ENCODE measurements around the gene CCDC91.
"Not testable (repeated sequence)": the region's sequence is repeated elsewhere in the genome, so short reads cannot be mapped to it uniquely, and the experiment has no call there.

CCDC91 gene

DNA sequence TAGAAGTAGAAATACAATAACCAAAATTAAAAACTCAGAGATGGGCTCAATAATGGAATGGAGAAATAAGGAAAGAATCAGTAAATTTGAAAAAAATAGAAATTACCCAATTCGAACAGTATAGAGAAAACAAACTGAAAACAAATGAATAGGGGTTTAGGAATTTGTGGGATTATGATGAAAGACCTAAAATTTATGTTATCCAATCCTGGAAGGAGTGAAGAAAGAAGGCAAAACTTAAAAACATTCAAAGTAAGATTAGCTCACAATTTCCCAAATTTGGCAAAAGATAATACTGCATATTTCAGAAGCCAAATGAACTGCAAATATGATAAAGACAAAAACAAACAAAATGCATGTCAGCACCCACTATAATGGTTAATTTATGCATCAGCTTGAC is 177.1 kb downstream of the CCDC91 start:
- no peak for DNase-seq (ENCODE audit: low read depth)

DNA sequence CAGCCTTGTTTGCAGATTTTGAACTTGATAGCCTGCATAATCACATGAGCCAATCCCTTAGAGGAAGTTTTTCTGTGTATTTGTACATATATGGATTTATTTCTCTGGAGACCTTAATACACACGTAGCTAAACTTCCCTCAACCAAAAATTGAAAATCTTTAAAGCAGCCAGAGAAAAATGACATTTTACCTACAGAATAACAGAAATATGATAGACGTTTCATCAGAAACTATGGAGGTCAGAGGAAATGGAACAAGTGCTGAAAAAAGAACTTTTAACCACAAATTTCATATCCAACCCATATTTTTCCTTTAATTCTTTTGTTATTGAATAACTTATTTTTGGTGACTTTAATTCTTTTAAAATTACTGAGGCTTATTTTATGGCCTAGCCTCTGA is 177.7 kb downstream of the CCDC91 start:
- no peak for DNase-seq (ENCODE audit: low read depth)

DNA sequence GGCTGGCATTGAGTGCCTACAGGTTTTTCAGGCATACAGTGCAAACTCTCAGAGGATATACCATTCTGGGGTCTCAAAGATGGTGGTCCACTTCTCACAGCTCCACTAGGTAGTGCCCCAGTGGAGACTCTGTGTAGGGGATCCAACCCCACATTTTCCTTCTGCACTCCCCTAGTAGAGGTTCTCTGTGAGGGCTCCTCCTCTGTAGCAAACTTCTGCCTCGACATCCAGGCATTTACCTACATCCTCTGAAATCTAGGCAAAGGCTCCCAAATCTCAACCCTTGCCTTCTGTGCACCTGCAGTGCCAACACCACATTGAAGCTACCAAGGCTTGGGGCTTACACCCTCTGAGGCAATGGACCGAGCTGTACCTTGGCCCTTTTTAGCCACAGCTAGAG is 179.2 kb downstream of the CCDC91 start:
- DNase-seq (ENCODE audit: low read depth) = no peak

- DNase-seq (ENCODE audit: low read depth) = peak; percentile 73
Measured at GRCh38 chr12:28374556-28374955, 184.3 kb downstream of the CCDC91 start.

DNA sequence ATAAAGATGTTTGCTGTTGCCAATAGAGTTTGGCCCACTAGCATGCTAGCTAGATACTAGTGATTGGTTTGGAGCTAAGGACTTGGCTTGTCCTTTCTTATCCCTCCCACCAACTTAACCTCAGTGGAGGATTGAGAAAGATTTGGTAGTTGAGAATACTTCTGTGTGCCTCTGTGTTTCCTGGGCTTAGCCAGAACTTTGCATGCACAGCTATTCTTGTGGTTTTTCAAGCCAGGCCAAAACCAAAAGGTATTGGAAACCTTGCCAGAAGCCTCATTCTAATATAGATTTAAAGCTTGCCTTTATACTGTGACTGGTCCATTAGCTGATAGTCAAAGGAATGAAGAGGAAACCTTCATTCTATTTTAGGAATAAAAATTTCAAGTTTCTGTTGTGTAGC is 188.5 kb downstream of the CCDC91 start:
- DNase-seq (ENCODE audit: low read depth) = peak; percentile 82

- DNase-seq (ENCODE audit: low read depth) = not testable (repeated sequence)
Measured at GRCh38 chr12:28379779-28380178, 189.5 kb downstream of the CCDC91 start.

- no peak for DNase-seq (ENCODE audit: low read depth)
Measured at GRCh38 chr12:28383368-28383767, 193.1 kb downstream of the CCDC91 start.

DNA sequence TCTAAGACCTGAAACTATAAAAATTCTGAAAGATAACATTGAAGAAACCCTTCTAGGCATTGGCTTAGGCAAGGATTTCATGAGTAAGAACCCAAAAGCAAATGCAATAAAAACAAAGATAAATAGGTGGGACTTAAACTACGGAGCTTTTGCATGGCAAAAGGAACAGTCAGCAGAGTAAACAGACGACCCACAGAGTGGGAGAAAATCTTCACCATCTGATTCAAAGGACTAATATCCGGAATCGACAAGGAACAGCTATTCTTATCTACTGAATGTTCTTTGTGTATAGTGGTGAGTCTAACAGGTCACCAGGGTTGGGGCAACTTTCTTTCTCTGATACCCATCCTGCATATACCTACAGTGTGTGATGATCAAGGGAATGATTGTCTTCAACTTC is 198.6 kb downstream of the CCDC91 start:
- DNase-seq (ENCODE audit: low read depth) = no peak

DNA sequence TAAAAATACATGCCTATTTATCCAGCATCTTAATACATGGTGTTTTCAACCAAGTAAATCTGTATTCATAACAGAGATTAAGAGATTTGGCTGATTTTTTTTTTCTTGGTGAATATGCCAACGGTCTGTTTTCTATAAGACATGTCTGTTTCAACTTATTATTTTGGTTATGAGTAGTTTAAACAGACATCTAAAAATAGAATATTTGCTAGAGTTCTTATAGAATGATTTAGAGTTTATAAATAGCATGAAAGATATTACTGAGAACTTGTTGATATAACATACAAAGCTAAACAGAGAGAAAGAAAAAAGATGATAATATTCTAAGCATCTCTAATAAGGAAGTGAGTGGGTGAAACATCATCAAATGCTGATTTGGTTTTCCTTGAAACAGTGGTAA is 199.9 kb downstream of the CCDC91 start:
- DNase-seq (ENCODE audit: low read depth) = no peak

DNA sequence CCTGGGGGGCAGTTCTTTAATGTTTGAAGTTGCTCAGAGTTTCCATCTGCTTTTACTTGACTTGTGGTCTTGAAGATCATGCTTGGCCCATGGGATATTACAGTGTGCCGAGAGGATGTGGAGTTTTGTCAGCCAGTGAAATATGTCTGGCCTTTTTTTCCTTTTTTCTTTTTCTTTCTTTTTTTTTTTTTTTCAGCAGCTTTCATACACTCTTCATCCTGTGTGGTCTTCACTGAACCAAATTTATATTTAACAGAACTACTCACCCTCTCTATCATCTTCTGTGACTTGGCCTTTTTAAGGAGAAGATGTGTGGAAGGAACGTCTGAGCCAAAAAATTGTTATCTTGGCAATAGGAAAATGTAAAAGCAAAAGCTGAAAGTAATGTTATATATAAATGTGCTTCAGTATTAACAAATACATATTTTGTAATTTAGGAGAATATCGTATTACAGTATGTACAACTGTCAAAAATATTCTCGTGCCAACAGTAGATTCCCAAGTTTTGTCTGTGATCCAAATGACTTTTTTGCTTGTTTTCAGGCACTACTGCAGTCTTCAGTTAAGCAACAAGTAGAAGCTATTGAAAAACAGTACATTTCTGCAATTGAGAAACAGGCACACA is 200.6 kb downstream of the CCDC91 start:
- peak; percentile 67 for DNase-seq (ENCODE audit: low read depth)

DNA sequence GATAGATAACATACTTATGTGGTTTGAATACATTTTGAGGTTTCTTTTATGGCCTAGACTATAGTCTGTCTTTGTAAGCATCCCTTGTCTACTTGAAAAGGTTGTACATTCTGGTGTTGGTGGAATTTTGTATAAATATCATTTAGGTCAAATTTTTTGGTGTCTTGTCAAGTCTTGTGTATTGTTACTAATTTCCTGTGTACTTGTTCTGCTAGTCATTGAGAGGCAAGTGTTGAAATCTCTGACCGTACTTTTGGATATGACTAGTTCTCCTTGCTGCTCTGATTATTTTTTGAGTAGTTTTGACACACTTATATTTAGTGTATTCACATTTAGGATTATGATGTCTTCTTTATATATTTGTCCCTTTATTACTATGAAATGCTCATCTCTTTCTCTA is 219.6 kb downstream of the CCDC91 start:
- DNase-seq (ENCODE audit: low read depth) = peak; percentile 84

GRCh38 chr12:28413460-28414109 is 223.3 kb downstream of the CCDC91 start:
- DNase-seq (ENCODE audit: low read depth) = no peak

DNA sequence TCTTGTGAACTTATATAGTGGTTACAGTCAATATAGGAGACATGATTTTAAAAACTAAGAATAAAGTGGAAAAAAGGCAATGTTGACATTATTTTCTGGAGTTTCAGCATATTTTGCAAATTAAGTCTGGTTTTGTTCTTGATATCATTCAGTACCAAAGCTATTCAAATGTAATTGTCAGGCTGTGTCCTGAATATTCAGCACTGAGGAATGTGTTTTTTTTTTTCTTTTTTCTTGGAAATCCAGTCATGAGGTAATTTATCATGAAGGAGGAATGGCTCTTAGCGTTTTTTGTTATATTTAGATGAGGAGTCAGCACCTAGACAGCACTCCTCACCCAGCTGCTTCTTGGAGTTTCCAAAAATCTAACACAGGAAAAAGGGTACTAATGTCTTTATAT is 225.5 kb downstream of the CCDC91 start:
- peak; percentile 79 for DNase-seq (ENCODE audit: low read depth)

- no peak for DNase-seq (ENCODE audit: low read depth)
Measured at GRCh38 chr12:28421374-28421773, 231.1 kb downstream of the CCDC91 start.

- DNase-seq (ENCODE audit: low read depth) = peak; percentile 93
Measured at GRCh38 chr12:28424965-28425364, 234.7 kb downstream of the CCDC91 start.

GRCh38 chr12:28425526-28425925 is 235.3 kb downstream of the CCDC91 start:
- DNase-seq (ENCODE audit: low read depth) = no peak

- no peak for DNase-seq (ENCODE audit: low read depth)
Measured at GRCh38 chr12:28427046-28427445, 236.8 kb downstream of the CCDC91 start.

- no peak for DNase-seq (ENCODE audit: low read depth)
Measured at GRCh38 chr12:28440081-28440608, 249.9 kb downstream of the CCDC91 start.

DNA sequence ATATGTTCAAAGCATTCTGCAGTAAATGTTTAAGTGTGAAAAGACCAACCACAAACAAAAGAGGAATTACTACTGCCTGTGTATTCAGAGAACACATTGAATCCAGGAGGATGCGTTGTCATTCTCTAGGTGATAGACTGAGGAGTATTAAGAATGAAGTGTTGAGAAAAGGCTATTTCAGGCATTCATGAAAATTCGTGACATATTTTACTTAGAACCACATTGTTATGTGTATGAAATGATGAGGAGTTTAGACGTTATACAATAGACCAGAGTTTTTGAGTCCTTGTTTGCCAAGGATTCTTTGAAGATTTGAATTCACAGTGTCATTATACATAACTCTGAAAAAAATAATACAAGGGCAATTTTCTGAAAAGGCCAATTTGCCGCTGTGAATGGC is 251.8 kb downstream of the CCDC91 start:
- DNase-seq (ENCODE audit: low read depth) = no peak

DNA sequence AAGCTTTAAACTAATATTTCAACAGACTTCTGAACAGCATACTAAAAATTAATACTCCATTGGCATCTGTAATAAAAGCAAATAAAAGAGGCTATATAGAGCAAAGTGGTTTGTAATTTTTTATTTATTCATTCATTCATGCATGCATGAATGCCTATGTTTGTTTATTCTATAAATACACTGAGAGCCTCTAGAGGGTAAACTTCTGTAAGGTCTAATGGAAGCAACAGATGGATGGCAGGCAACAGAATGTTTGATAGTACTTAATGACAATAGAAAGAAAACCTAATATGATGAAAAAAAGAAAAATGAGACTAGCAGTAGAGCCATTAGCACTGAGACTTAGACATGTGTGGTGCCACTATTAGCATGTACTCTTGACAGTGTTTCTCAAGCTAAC is 253.1 kb downstream of the CCDC91 start:
- DNase-seq (ENCODE audit: low read depth) = no peak

GRCh38 chr12:28446031-28446430 is 255.8 kb downstream of the CCDC91 start:
- DNase-seq (ENCODE audit: low read depth) = no peak

- no peak for DNase-seq (ENCODE audit: low read depth)
Measured at GRCh38 chr12:28453686-28454085, 263.4 kb downstream of the CCDC91 start.

- no peak for DNase-seq (ENCODE audit: low read depth)
Measured at GRCh38 chr12:28456934-28457710, 266.9 kb downstream of the CCDC91 start.
